B cell (primary cell): Measurements from ENCODE around the gene EHBP1L1. TPM values are rescaled to one million over a fixed set of nuclear protein-coding genes. Genes with fewer than 3 reads are reported as not detected.

Experiments used
- ATAC-seq: fragments of 200-7000 bp; cut with Tn5 transposase; one replicate; pipeline ENCODE4 v1.10.0; 2021; ENCODE audit warnings: low read depth, mild to moderate bottlenecking, moderate number of reproducible peaks, moderate library complexity
- CTCF ChIA-PET: fragments of 350-600 bp; sonication (Branson Sonifier 250); formaldehyde crosslinking; loops from one replicate; lab custom pipeline; 2021; ENCODE audit warnings: antibody characterized with exemption, inconsistent platforms; lab: Charles Lee
- POLR2A ChIA-PET: fragments of 350-600 bp; sonication (Branson Sonifier 250); formaldehyde crosslinking; loops from one replicate; lab custom pipeline; 2021; ENCODE audit warnings: antibody characterized with exemption; lab: Charles Lee
- DNase-seq: peaks from one replicate; pipeline ENCODE4 v3.0.0; 2013
- H2AFZ ChIP-seq: 2 replicates; pipeline ENCODE4 v1.6.1; 2012; ENCODE audit warnings: mild to moderate bottlenecking, low read depth, low read length; ENCODE audit not compliant: insufficient read depth, poor library complexity, severe bottlenecking
- H3K27ac ChIP-seq, 2 donors: 1 replicate in 1 of 2; 2 replicates in 1 of 2; pipeline ENCODE4 v1.5.1; 2012 to 2013; ENCODE audit warnings: low read length in 2 of 2, mild to moderate bottlenecking in 2 of 2, moderate library complexity in 1 of 2
- H3K27me3 ChIP-seq, 4 experiments: fragments of 200-600 bp in 1 of 4; sonication (generic) in 1 of 4; replicated peaks in 1 of 4; 1 replicate in 2 of 4; 2 replicates in 2 of 4; pipeline versions ENCODE4 v1.6.1 to v1.7.0; 2013 to 2016; ENCODE audit warnings: low read length in 3 of 4, mild to moderate bottlenecking in 2 of 4, mixed read lengths in 1 of 4, moderate library complexity in 1 of 4; ENCODE audit not compliant: insufficient read depth in 4 of 4, control insufficient read depth in 3 of 4; ENCODE audit errors: control extremely low read depth in 1 of 4
- H3K36me3 ChIP-seq, 2 experiments: replicated peaks in 1 of 2; 1 replicate in 1 of 2; 2 replicates in 1 of 2; pipeline versions ENCODE4 v1.6.1 to v1.7.1; 2013; ENCODE audit warnings: low read length in 1 of 2; ENCODE audit not compliant: insufficient read depth in 2 of 2, control insufficient read depth in 1 of 2; ENCODE audit errors: control extremely low read depth in 1 of 2, extremely low read depth in 1 of 2
- H3K4me1 ChIP-seq, 2 donors: fragments of 200-600 bp in 1 of 2; sonication (generic) in 1 of 2; 1 replicate in 1 of 2; 2 replicates in 1 of 2; pipeline versions ENCODE4 v1.5.1 to v1.6.1; 2013 to 2017; ENCODE audit warnings: low read length in 2 of 2; ENCODE audit not compliant: control insufficient read depth in 2 of 2, insufficient read depth in 2 of 2
- H3K4me2 ChIP-seq: replicated peaks from 2 replicates; pipeline ENCODE3; 2012; ENCODE audit warnings: mild to moderate bottlenecking, low read depth, low read length; ENCODE audit not compliant: poor library complexity, severe bottlenecking
- H3K4me3 ChIP-seq, 5 experiments: fragments of 200-600 bp in 1 of 5; sonication (generic) in 1 of 5; 1 replicate in 3 of 5; 2 replicates in 2 of 5; pipeline versions ENCODE4 v1.5.1 to v1.7.0; 2011 to 2016; ENCODE audit warnings: low read length in 4 of 5, mild to moderate bottlenecking in 4 of 5, low read depth in 2 of 5, control low read depth in 1 of 5, moderate library complexity in 1 of 5; ENCODE audit not compliant: insufficient read depth in 1 of 5; ENCODE audit errors: control extremely low read depth in 1 of 5, extremely low read depth in 1 of 5
- H3K79me2 ChIP-seq: fragments of 200-600 bp; sonication (generic); one replicate; pipeline ENCODE4 v1.6.0; 2016; ENCODE audit warnings: low read length; ENCODE audit not compliant: control insufficient read depth, insufficient read depth
- H3K9ac ChIP-seq: fragments of 200-600 bp; sonication (generic); 2 replicates; pipeline ENCODE4 v1.6.1; 2017; ENCODE audit warnings: mild to moderate bottlenecking, low read length, moderate library complexity
- H3K9me3 ChIP-seq, 3 donors: one replicate each; pipeline versions ENCODE4 v1.6.1 to v1.7.1; 2013; ENCODE audit warnings: low read length in 2 of 3; ENCODE audit not compliant: control insufficient read depth in 2 of 3, insufficient read depth in 1 of 3; ENCODE audit errors: control extremely low read depth in 1 of 3
- H4K20me1 ChIP-seq: 2 replicates; pipeline ENCODE4 v1.6.0; 2012; ENCODE audit warnings: mild to moderate bottlenecking, low read length; ENCODE audit not compliant: insufficient read depth, control insufficient read depth, poor library complexity, severe bottlenecking
- H3K27ac Mint-ChIP-seq: one replicate; pipeline ENCODE4 v1.8.0; 2021; ENCODE audit warnings: mixed read lengths
- H3K27me3 Mint-ChIP-seq: one replicate; pipeline ENCODE4 v1.8.0; 2021; ENCODE audit warnings: mixed read lengths
- H3K4me1 Mint-ChIP-seq: one replicate; pipeline ENCODE4 v1.8.0; 2021; ENCODE audit warnings: mixed read lengths
- H3K4me3 Mint-ChIP-seq: one replicate; pipeline ENCODE4 v1.8.0; 2021; ENCODE audit warnings: mixed read lengths
- H3K9me3 Mint-ChIP-seq: one replicate; pipeline ENCODE4 v1.8.0; 2022; ENCODE audit warnings: mixed read lengths; ENCODE audit not compliant: insufficient read depth
- CTCF ChIP-seq: fragments of 200-600 bp; IDR thresholded peaks from one replicate; pipeline ENCODE4 v1.8.0; 2022; ENCODE audit warnings: antibody characterized with exemption, mild to moderate bottlenecking
- EZH2 ChIP-seq: IDR thresholded peaks from 2 replicates; pipeline ENCODE4 v1.6.1; 2012; ENCODE audit warnings: borderline replicate concordance, low read depth, mild to moderate bottlenecking, moderate library complexity, low read length; ENCODE audit not compliant: insufficient read depth, poor library complexity, severe bottlenecking
- WGBS: methylation state at CpG from one replicate; pipeline ENCODE4 v1.1.5; 2013; ENCODE audit warnings: missing lambda C conversion rate; ENCODE audit not compliant: insufficient coverage; 5-methylcytosine and 5-hydroxymethylcytosine counted together
- intact Hi-C: fragments of 100-400 bp; cut with micrococcal nuclease; formaldehyde crosslinking; loops from one replicate; pipeline ENCODE4 v1.10.0; 2022
- polyA plus RNA-seq: library from polyadenylated mRNA; depleted of rRNA; stranded (reverse); fragments of >200 nt; gene quantifications from 2 replicates; pipeline ENCODE4 v1.2.3, GENCODE V29; 2012
- total RNA-seq, 2 donors: library from RNA; stranded (reverse); fragments of 120-200 nt in 1 of 2; gene quantifications; 1 replicate in 1 of 2; 2 replicates in 1 of 2; pipeline versions ENCODE4 v1.2.3 to v1.2.4, GENCODE V29; 2013 to 2022

EHBP1L1 gene
- total and polyA plus RNA-seq, 2 donors (not counting 1 experiment from before 2014, with no cell fraction given), result 202 to 279 TPM

DNA sequence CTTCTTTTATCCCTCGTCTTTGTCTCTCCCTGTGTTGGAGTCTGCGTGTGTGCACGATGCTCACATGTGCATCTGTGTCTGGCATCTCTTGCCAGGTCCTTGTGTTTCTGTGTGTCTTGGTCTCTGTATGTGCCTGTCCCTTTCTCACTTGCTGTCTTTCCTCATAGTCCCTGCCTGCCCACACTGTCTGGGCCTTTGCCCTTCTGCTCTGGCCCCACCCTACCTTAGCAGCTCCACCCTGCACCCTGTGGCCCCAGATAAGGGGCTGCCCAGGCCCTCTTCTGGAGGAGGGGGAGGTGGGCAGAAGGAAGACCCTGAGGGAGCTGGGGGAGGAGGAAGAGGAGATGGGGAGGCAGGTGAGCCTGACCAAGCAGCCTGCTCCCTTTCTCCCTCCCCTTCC is 2.8 kb downstream of the EHBP1L1 start:
- no peak for DNase-seq
- peaks cover 18 to 37% of the 10 kb centered on the region in 2 donors for H3K4me1 ChIP-seq
- H2AFZ ChIP-seq, result no peak overlapping the region
- ATAC-seq, result no peak
- H3K27ac ChIP-seq, result peak overlapping the region in 1 of 2 donors; percentile 94
- POLR2A ChIA-PET, result no interaction called here
- intact Hi-C loops, result loop anchor here (10.0 kb wide), 1 partner anchor 834 kb away; the partner anchor contains the start of gene RASGRP2
- H3K27me3 Mint-ChIP-seq, result no peaks in the 10 kb centered on the region
- no peak overlapping the region for H3K9ac ChIP-seq
- peaks cover 18% of the 10 kb centered on the region for H4K20me1 ChIP-seq
- H3K9me3 Mint-ChIP-seq, result no peaks in the 10 kb centered on the region
- H3K4me3 ChIP-seq, result no peak overlapping the region
- peaks cover 6 to 41% of the 10 kb centered on the region in 2 experiments for H3K36me3 ChIP-seq
- peak overlapping the region; percentile 96 for H3K27ac Mint-ChIP-seq
- peaks cover 8% of the 10 kb centered on the region for H3K79me2 ChIP-seq
- WGBS, result 100% methylated on average over 2 of the region's 3 CpGs
- TF ChIP-seq CTCF (no peak), EZH2 (no peak)
- H3K4me3 Mint-ChIP-seq, result peak overlapping the region; percentile 71
- no peaks in the 10 kb centered on the region for H3K27me3 ChIP-seq
- CTCF ChIA-PET, result interaction anchor here (5.5 kb wide), 1 partner anchor 10 kb away, joined by 97 read pairs; no protein-coding TSS in a partner anchor
- no peak overlapping the region for H3K4me2 ChIP-seq
- H3K9me3 ChIP-seq, result no peaks in the 10 kb centered on the region
- peaks cover 40% of the 10 kb centered on the region for H3K4me1 Mint-ChIP-seq

DNA sequence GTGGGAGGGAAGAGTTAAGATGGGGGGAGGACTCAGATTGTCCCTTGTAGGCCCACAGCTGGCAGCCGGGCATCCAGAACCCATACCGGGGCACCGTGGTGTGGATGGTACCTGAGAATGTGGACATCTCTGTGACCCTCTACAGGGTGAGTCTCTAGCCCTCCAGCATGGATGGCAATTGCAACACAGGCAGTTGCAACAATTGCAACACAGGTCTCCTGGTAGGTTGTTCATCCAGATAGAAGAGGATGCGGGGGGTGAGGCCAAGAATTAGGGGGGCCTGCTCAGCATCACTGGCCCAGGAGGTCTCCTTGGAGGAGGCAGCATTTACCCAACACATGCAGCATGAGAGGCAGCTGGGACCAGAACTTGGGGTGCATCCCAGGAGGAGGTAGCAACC is 3.4 kb downstream of the EHBP1L1 start:
- Mint-ChIP-seq H3K4me3 (no peak overlapping the region), H3K27me3 (no peaks in the 10 kb centered on the region), H3K4me1 (peaks cover 37% of the 10 kb centered on the region), H3K9me3 (no peaks in the 10 kb centered on the region), H3K27ac (peak overlapping the region; percentile 26)
- Histone ChIP-seq H3K9ac (no peak overlapping the region), H3K4me2 (no peak overlapping the region), H3K27ac (peak overlapping the region in 1 of 2 donors; percentile 94), H4K20me1 (peaks cover 15% of the 10 kb centered on the region), H3K27me3 (no peaks in the 10 kb centered on the region), H3K4me3 (no peak overlapping the region), H3K79me2 (peaks cover 8% of the 10 kb centered on the region), H3K4me1 (peaks cover 16 to 34% of the 10 kb centered on the region in 2 donors), H3K36me3 (peaks cover 6 to 47% of the 10 kb centered on the region in 2 experiments), H3K9me3 (no peaks in the 10 kb centered on the region), H2AFZ (no peak overlapping the region)
- 93% methylated on average over 4 of the region's 4 CpGs for WGBS
- intact Hi-C loops, result loop anchor here (10.0 kb wide), 1 partner anchor 834 kb away; the partner anchor contains the start of gene RASGRP2
- TF ChIP-seq EZH2, result no peak
- TF ChIP-seq CTCF, result no peak
- ChIA-PET CTCF (interaction anchor here (0.6 to 5.5 kb wide), 3 partner anchors 9 to 1947 kb away, joined by 3 to 97 read pairs (median 3); no protein-coding TSS in a partner anchor), POLR2A (no interaction called here)
- no peak for ATAC-seq
- no peak for DNase-seq
